Measurements from ENCODE around the gene ADISSP. TPM values are rescaled to one million over a fixed set of nuclear protein-coding genes. Genes with fewer than 3 reads are reported as not detected.

Gene ADISSP
- total RNA-seq, 2 donors from 2014 or later: 40.7 to 66.0 TPM

- no peak overlapping the region for H3K4me3 Mint-ChIP-seq
- H3K36me3 Mint-ChIP-seq (ENCODE audit: low read depth): peaks cover 23% of the 10 kb centered on the region
- ATAC-seq (replicated peaks): no peak
- H3K9me3 Mint-ChIP-seq: no peaks in the 10 kb centered on the region
- H3K27ac Mint-ChIP-seq: peak overlapping the region; percentile 12
- no peaks in the 10 kb centered on the region for H3K27me3 Mint-ChIP-seq
- no peaks in the 10 kb centered on the region for H3K4me1 Mint-ChIP-seq
Observed at GRCh38 chr20:3759316-3759823, 8.2 kb downstream of the ADISSP start.

DNA sequence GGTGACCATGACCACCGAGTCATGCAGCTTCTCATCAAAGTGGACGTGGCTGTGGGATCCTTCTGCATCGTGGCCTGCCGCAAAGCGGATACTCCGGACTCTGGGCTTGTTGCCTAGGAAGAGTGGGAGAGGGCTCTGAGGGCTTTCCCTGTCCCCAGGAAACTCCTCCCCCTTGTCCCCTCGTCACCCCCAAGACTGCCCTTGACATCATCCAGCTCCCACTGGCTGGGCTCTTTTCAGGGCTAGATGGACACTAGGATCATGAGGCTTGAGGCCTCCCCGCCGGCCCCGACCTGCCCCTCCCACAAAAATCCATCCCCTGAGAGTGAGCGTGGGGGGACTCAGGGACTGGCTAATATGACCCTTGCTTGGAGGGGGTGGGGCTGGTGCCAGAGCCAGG lies 9.0 kb downstream of the ADISSP start:
- H3K27ac Mint-ChIP-seq: no peak overlapping the region
- no peaks in the 10 kb centered on the region for H3K4me1 Mint-ChIP-seq
- H3K36me3 Mint-ChIP-seq (ENCODE audit: low read depth): peaks cover 23% of the 10 kb centered on the region
- ATAC-seq (replicated peaks): no peak
- no peaks in the 10 kb centered on the region for H3K27me3 Mint-ChIP-seq
- no peak overlapping the region for H3K4me3 Mint-ChIP-seq
- H3K9me3 Mint-ChIP-seq: no peaks in the 10 kb centered on the region

DNA sequence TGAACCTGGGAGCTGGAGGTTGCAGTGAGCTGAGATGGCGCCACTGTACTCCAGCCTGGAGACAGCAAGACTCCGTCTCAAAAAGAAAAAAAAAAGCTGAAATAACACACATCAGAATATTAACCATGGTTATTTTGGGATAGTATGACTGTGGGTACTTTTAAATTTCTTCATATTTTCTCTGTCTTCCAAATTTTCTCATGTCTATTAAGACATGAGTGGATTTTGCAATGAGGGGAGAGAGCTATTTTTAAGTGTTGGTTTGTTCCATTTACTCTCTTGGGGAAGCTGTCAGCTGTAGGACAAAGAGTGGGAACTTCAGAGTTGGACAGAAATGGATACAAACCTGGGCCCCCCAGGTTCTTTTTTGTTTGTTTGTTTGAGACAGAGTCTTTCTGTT lies 10.3 kb downstream of the ADISSP start:
- Mint-ChIP-seq H3K36me3 (ENCODE audit: low read depth) (peaks cover 23% of the 10 kb centered on the region), H3K27me3 (no peaks in the 10 kb centered on the region), H3K27ac (no peak overlapping the region)

GRCh38 chr20:3755814-3756480 lies 11.6 kb downstream of the ADISSP start:
- Mint-ChIP-seq H3K4me1 (no peaks in the 10 kb centered on the region), H3K27me3 (no peaks in the 10 kb centered on the region), H3K9me3 (no peaks in the 10 kb centered on the region), H3K36me3 (ENCODE audit: low read depth) (peaks cover 17% of the 10 kb centered on the region), H3K27ac (peak overlapping the region; percentile 43), H3K4me3 (no peak overlapping the region)
- ATAC-seq (replicated peaks): no peak

More for the DNA sequence above, 10.3 kb downstream of the ADISSP start:
- H3K4me1 Mint-ChIP-seq: no peaks in the 10 kb centered on the region
- no peaks in the 10 kb centered on the region for H3K9me3 Mint-ChIP-seq
- ATAC-seq (replicated peaks): no peak
- no peak overlapping the region for H3K4me3 Mint-ChIP-seq

DNA sequence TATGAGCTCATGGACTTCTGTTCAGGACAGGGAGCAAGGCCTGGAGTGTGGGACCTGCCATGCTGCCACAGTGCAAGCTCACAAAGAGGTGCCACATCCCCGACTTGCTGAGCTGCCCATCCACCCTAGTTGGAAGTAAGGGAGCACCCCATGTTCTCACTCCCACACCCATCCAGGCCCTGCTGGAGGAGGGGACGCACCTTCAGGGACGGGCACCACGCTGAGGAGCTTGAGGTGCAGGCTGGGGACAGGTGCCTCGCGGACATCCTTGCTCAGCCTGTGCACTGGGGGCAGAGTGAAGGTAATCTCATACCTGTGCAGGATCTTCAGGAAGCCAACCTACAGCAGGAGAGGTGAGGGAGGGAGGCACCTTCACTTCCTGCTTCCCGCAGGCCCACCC lies 12.3 kb downstream of the ADISSP start:
- no peaks in the 10 kb centered on the region for H3K4me1 Mint-ChIP-seq
- ATAC-seq (replicated peaks): no peak
- peak overlapping the region; percentile 43 for H3K27ac Mint-ChIP-seq
- no peaks in the 10 kb centered on the region for H3K9me3 Mint-ChIP-seq
- peaks cover 17% of the 10 kb centered on the region for H3K36me3 Mint-ChIP-seq (ENCODE audit: low read depth)
- no peak overlapping the region for H3K4me3 Mint-ChIP-seq
- no peaks in the 10 kb centered on the region for H3K27me3 Mint-ChIP-seq

GRCh38 chr20:3754276-3754630 lies 13.3 kb downstream of the ADISSP start:
- Mint-ChIP-seq H3K36me3 (ENCODE audit: low read depth) (peaks cover 17% of the 10 kb centered on the region), H3K27me3 (no peaks in the 10 kb centered on the region), H3K4me3 (no peak overlapping the region), H3K4me1 (no peaks in the 10 kb centered on the region), H3K27ac (no peak overlapping the region), H3K9me3 (no peaks in the 10 kb centered on the region)
- no peak for ATAC-seq (replicated peaks)

DNA sequence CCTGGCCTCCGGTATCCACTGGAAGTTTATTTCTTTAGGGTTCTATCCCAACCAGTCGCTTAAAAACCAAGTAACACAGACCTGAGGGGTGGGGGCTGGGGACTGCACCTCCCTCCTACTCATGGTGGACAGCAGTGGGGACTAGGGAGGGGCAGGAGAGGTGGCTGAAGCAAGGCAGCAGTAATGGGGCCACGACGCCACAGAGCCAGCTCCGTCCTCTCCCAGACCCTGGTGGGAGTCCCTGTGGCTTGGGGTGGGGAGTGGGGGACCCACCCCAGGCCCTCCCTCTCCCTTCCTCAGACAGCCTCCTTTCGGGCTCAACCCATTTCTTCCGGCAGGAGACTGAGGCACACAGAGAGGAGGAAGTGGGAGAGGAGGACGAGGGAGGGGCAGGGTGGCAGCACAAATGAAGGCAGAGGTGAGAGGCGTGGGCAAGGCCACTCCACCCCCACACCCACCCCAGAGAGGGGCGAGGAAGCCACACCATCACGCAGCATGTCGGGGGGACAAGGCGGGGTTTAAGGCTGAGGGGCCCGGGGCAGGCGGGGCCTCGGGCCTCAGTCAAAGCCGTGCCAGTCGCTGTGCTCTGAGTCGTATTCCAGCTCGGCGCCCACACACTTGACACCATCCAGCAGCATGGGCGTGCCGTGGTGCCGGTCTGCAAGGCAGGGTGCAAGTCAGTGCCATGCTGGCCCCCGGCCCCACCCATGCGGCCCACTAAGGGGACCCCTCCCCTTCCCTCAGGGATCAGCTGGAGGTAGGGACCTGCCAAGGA lies 13.9 kb downstream of the ADISSP start:
- peaks cover 17% of the 10 kb centered on the region for H3K36me3 Mint-ChIP-seq (ENCODE audit: low read depth)
- H3K4me3 Mint-ChIP-seq: no peak overlapping the region
- ATAC-seq (replicated peaks): no peak
- H3K27me3 Mint-ChIP-seq: no peaks in the 10 kb centered on the region
- no peaks in the 10 kb centered on the region for H3K9me3 Mint-ChIP-seq
- no peaks in the 10 kb centered on the region for H3K4me1 Mint-ChIP-seq
- H3K27ac Mint-ChIP-seq: no peak overlapping the region

GRCh38 chr20:3753098-3753497 lies 14.5 kb downstream of the ADISSP start:
- Mint-ChIP-seq H3K9me3 (no peaks in the 10 kb centered on the region), H3K27ac (no peak overlapping the region), H3K27me3 (no peaks in the 10 kb centered on the region), H3K36me3 (ENCODE audit: low read depth) (peaks cover 14% of the 10 kb centered on the region), H3K4me1 (no peaks in the 10 kb centered on the region), H3K4me3 (no peak overlapping the region)
- ATAC-seq (replicated peaks): peak; percentile 77

DNA sequence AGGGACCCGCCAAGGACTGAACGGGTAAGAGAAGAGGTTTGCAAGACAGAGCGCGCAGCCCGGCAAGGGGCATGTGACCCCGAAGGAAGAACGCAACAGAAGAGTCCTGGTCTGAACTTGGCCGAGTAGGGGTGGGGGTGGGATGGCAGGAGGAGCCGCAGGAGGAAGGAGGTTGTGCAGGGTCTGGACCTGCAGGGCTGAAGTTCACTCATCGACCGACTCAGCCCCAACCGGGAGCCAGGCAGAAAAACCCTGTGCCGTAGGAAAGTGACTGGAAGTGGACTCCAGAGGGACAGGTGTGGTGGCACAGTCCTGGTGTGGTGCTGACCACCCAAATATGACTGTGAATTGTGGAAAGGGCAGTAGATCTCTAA lies 15.2 kb downstream of the ADISSP start:
- Mint-ChIP-seq H3K4me1 (no peaks in the 10 kb centered on the region), H3K4me3 (peak overlapping the region; percentile 46), H3K9me3 (no peaks in the 10 kb centered on the region), H3K36me3 (ENCODE audit: low read depth) (peaks cover 7% of the 10 kb centered on the region), H3K27ac (no peak overlapping the region), H3K27me3 (no peaks in the 10 kb centered on the region)
- no peak for ATAC-seq (replicated peaks)

DNA sequence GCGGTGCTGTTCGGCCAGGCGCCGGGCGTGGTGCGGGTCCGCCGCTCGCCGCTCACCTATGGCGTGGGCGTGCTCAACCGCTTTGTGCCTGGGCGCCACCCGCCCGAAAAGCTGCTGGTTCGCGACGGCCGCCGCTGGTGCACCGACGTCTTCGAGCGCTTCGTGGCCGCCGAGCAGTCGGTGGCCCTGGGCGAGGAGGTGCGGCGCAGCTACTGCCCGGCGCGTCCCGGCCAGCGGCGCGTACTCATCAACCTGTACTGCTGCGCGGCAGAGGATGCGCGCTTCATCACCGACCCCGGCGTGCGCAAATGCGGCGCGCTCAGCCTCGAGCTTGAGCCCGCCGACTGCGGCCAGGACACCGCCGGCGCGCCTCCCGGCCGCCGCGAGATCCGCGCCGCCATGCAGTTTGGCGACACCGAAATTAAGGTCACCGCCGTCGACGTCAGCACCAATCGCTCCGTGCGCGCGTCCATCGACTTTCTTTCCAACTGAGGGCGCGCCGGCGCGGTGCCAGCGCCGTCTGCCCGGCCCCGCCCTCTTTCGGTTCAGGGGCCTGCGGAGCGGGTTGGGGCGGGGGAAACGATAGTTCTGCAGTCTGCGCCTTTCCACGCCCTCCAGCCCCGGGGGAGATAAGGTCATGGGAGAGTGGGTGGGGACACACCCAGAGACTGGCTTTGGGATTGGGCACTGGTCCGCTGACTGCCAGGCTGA lies 15.7 kb downstream of the ADISSP start:
- peak overlapping the region; percentile 46 for H3K4me3 Mint-ChIP-seq
- H3K27me3 Mint-ChIP-seq: no peaks in the 10 kb centered on the region
- no peaks in the 10 kb centered on the region for H3K4me1 Mint-ChIP-seq
- H3K36me3 Mint-ChIP-seq (ENCODE audit: low read depth): peaks cover 5% of the 10 kb centered on the region
- H3K27ac Mint-ChIP-seq: no peak overlapping the region
- ATAC-seq (replicated peaks): peak; percentile 51
- H3K9me3 Mint-ChIP-seq: no peaks in the 10 kb centered on the region

- no peaks in the 10 kb centered on the region for H3K4me1 Mint-ChIP-seq
- ATAC-seq (replicated peaks): no peak
- no peak overlapping the region for H3K27ac Mint-ChIP-seq
- no peaks in the 10 kb centered on the region for H3K27me3 Mint-ChIP-seq
- no peaks in the 10 kb centered on the region for H3K36me3 Mint-ChIP-seq (ENCODE audit: low read depth)
- no peak overlapping the region for H3K4me3 Mint-ChIP-seq
- H3K9me3 Mint-ChIP-seq: no peaks in the 10 kb centered on the region
Observed at GRCh38 chr20:3751305-3751674, 16.3 kb downstream of the ADISSP start.

DNA sequence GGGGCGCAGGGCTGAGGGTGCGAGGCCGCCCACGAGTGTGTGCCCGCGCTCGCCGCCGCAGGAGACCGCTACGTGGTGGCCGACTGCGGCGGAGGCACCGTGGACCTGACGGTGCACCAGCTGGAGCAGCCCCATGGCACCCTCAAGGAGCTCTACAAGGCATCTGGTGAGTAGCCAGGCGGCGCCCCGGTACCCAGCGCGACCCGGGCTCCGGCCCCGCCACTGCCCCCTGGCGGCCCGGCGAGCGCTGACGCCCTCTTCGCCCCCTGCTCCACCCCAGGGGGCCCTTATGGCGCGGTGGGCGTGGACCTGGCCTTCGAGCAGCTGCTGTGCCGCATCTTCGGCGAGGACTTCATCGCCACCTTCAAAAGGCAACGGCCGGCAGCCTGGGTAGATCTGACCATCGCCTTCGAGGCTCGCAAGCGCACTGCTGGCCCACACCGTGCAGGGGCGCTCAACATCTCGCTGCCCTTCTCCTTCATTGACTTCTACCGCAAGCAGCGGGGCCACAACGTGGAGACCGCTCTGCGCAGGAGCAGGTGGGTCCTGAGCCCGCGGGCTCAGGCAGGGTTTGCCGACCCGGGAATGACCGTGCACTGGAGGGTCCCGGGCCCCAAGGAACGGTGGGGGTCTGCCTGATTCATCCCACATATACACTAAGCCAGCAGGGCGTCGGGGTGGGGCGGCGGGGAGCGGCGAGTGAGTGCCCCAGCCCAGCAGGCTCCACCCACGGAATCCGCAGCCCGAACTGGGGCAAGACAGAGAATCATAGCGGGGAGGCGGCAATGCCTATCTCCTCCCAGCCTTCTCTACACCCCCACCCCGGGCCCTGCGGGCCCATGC lies 17.6 kb downstream of the ADISSP start:
- Mint-ChIP-seq H3K9me3 (no peaks in the 10 kb centered on the region), H3K27ac (no peak overlapping the region), H3K27me3 (no peaks in the 10 kb centered on the region), H3K36me3 (ENCODE audit: low read depth) (no peaks in the 10 kb centered on the region), H3K4me3 (no peak overlapping the region), H3K4me1 (no peaks in the 10 kb centered on the region)
- ATAC-seq (replicated peaks): peak; percentile 31

GRCh38 chr20:3749087-3749688 lies 18.4 kb downstream of the ADISSP start:
- H3K27me3 Mint-ChIP-seq: no peaks in the 10 kb centered on the region
- no peaks in the 10 kb centered on the region for H3K9me3 Mint-ChIP-seq
- H3K4me1 Mint-ChIP-seq: no peaks in the 10 kb centered on the region
- no peak overlapping the region for H3K4me3 Mint-ChIP-seq
- no peak overlapping the region for H3K27ac Mint-ChIP-seq
- ATAC-seq (replicated peaks): no peak
- no peaks in the 10 kb centered on the region for H3K36me3 Mint-ChIP-seq (ENCODE audit: low read depth)

DNA sequence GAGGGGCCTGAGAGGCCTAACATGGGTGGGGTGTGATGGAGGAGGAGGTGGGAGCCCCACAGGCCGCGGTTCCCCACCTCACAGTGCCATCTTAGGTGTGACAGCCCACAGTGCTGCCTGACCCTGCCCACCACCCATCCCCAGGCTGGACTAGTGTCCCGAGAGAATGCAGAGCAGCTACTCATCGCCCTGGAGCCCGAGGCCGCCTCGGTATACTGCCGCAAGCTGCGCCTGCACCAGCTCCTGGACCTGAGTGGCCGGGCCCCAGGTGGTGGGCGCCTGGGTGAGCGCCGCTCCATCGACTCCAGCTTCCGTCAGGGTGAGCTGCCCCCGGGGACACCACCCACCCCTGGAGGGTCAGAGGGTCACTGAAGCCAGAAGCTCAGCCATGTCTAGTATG lies 19.5 kb downstream of the ADISSP start:
- Mint-ChIP-seq H3K27ac (no peak overlapping the region), H3K9me3 (no peaks in the 10 kb centered on the region), H3K4me3 (no peak overlapping the region), H3K36me3 (ENCODE audit: low read depth) (no peaks in the 10 kb centered on the region), H3K4me1 (no peaks in the 10 kb centered on the region), H3K27me3 (no peaks in the 10 kb centered on the region)
- no peak for ATAC-seq (replicated peaks)
